ENCODE data around the gene TNFRSF18. TPM values are rescaled to one million over a fixed set of nuclear protein-coding genes. Genes with fewer than 3 reads are reported as not detected.

The TNFRSF18 gene
- total RNA-seq, 1 donor from 2014 or later: 26.8 TPM

DNA sequence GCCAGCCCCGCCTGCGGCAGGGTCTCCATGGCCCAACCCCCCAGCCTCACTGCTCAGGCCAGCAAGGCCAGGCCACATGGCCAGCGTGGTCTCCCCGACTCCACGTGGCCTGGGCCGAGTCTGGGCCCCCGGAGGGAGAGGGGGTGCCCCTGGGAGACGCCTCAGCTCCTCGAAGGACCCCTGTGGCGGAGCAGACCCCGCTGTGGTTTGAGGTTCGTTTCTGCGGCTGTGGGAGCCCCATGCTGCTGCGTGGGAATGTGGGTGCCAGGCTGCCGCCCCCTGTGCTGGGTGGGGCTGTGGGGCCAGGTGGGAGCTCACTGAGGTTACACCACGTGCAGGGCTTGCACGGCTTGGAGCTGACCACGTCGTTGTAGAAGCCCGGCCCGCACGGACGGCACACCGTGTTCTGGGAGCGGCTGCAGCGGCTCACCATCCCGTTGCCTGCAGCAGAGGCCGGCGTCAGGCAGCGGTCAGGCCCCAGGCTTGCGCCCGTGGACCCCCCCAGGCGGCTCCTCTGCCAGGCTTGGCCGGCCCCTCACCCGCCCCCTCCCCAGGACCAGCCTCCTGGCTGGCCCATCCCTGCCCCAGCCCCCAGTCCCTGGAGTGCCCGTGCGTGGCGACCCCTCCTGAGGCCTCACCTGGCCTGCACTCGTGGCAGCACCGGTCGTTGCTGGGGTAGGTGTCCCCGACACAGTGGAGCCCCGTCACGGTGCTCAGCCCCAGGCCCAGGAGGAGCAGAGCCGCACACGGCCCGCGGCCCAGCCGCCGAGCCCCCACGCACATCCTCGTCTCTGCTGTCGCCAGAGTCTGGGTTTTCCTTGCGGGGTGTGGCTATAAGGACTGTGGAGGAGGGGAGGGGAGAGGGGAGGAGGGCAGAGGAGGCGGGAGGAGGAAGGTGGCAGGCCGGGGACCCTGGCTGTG, 7.2 kb upstream of the TNFRSF18 start, which contains the start of gene TNFRSF4:
Gene TNFRSF4 (minus strand): TSS at position 809 of the 921 bp plus-strand sequence. CDS start 26 bp downstream, at position 783.
- intact Hi-C loops (cut with micrococcal nuclease): no loop called here

- intact Hi-C loops (cut with micrococcal nuclease): no loop called here
These were observed 6.5 kb upstream of the TNFRSF18 start for GRCh38 chr1:1212780-1213344.

- intact Hi-C loops (cut with micrococcal nuclease): no loop called here
These were observed 5.4 kb upstream of the TNFRSF18 start for GRCh38 chr1:1211541-1212441.

- intact Hi-C loops (cut with micrococcal nuclease): no loop called here
These were observed 4.5 kb upstream of the TNFRSF18 start for GRCh38 chr1:1210726-1211540.

DNA sequence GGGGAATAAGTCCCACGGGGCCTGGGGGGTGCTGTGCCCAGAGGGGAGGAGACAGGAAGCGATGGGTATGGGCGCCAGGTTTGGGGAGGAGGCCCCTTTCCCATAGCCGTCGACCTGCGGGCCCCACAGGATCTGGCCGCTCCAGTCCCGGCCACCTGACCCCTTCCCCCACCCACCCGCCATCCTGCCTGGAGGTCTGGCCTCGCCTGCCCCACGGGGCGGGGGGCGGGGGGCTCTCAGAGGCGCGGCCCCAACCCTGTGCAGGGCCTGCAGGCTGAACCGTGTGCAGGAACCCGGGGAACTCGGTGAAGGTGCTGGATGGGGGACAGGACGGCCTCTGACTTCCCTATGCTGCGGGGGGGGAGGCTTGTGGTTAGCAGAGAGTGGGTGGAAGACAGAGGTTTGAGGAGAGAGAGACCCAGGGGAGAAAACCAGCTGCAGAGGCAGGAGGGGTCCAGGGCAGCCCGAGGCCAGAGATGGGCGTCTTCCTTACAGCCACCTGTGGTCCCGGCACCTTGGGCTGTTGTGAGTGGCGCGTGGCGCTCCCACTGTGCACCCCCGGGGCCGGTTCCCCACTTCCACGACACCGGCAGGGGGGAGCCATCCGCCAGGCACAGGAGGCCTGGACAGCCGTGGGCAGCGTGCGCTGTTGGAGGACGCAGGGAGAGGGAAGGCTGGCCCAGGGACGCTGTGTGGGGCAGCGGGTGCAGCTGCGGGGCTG, 2.5 kb upstream of the TNFRSF18 start:
- intact Hi-C loops (cut with micrococcal nuclease): no loop called here

- intact Hi-C loops (cut with micrococcal nuclease): no loop called here
These were observed 1.1 kb upstream of the TNFRSF18 start for GRCh38 chr1:1207571-1207892.

GRCh38 chr1:1206966-1207531, 657 bp upstream of the TNFRSF18 start:
- intact Hi-C loops (cut with micrococcal nuclease): no loop called here

GRCh38 chr1:1205769-1206375, 520 bp downstream of the TNFRSF18 start:
- intact Hi-C loops (cut with micrococcal nuclease): no loop called here

DNA sequence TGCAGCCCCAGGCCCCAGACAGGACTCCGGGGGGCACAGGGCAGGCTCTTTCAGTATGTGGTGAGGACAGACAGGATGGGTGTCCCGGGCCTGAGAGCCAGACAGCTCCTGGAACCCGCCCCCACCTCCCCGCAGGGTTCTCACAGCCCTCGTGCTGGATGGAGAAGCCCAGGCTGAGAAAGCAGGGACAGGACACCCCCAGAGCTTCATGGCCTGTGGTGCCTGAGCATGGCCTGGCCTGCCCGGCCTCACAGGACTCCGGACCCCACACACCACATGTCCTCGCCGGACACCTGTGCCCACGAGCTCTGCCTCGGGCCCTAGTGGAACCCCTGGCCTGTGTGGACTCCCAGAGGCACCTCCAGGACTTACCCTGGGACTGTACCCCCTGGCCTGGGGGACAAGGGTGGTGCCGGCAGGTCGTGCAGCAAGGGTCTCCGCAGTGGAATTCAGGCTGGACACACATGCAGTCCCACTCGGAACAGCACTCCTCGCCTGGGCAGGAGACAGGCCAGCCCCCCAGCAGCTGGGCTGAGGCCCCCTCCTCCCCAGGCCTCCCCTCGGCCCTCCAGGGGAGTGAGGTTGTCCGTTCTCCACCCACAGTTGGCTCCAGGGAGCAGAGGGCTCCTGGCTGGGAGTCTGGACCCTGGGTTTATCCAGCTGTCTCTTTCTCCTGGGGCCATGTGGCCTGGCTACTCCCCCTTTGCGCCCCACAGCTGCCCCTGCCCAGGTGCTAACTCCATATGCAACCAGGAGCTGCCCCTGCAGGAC, 1.2 kb downstream of the TNFRSF18 start:
- intact Hi-C loops (cut with micrococcal nuclease): loop anchor here (5.0 kb wide), 1 partner anchor 48 kb away; no protein-coding TSS in a partner anchor

GRCh38 chr1:1204425-1204920, 1.9 kb downstream of the TNFRSF18 start:
- intact Hi-C loops (cut with micrococcal nuclease): loop anchor here (5.0 kb wide), 1 partner anchor 47 kb away; no protein-coding TSS in a partner anchor

DNA sequence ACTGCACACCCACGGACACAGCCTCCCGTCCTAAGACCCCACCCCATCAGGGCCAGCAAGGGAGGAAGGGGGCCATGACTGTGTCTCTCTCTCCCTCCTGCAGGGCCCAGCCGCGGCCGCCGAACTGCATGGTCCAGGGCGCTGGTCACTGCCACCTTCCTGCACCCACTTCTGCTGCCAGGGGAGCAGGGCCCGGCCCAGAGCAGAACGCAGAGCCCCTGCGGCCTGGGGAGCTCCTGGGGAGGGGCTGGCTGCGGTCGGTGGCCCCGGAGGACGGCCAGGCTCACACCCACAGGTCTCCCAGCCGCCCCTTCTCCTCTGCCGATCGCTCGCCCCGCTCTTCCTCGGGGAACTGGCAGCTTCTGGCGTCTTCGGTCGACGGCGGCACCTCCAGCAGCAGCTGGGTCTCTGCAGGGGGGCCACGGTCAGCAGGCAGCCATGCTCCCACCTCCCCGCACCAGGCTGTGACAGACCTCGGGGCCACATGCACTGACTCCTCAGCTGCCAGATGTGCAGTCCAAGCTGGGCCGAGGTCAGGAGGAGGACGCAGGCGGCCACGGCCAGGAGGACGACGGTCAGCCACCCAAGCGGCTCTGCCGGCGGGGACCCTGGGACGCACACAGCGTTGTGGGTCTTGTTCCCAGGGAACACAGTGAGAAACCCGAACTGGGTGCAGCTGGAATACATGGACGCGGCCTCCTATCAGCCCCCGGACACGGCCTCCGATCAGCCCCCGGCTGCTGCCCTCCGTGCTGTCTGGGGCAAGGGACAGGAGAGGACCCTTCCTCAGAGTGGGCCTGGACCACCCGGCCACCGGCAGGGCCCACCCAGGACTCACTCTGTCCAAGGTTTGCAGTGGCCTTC, 2.6 kb downstream of the TNFRSF18 start:
- intact Hi-C loops (cut with micrococcal nuclease): loop anchor here (5.0 kb wide), 1 partner anchor 46 kb away; no protein-coding TSS in a partner anchor

GRCh38 chr1:1202831-1203560, 3.4 kb downstream of the TNFRSF18 start:
- intact Hi-C loops (cut with micrococcal nuclease): loop anchor here (5.0 kb wide), 1 partner anchor 46 kb away; no protein-coding TSS in a partner anchor

DNA sequence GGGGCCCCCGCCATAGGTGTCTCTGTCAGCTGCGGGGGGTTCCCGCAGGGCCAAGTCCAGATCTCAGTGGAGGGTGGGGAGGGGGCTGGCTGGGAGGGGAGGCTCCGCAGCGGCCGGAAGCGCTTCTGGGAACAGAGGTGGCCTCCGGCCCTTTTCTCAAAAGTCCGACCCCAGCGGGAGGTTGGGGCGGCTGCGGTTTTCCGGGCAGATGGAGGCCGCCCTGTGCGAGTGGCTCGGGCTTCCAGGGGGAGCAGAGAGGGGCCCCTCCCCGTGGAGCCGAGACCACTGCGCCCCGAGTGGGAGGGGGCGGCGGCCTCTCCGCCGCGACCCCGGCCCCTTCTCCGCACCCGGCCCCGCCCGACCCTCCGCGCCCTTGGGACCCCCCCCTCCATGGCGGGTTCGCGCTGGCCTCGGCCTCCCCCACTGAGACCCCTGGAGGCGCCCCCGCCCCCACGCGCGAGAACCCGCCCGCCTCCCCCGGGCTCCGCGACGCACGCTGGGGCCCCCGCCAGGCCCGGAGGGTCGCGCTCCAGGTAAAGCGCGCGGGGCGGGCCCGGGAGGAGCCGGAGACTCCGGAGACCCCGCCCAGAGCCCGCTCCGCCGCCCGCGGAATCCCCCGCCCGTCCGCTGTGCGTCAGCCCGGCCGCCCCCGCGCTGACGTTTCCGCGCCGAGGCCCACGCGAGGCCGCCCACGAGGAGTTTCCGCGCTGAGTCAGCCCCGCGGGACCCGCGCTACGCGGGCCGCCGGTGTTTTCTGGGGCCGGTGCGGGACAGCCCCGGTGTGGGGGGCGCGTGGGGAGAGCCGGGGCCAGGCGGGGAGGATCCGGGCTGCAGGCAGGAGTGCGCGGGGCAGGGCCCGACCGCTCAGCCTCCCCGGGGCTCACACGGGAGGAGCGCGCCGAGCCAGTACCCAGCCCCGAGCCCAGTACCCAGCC, 5.2 kb downstream of the TNFRSF18 start:
- intact Hi-C loops (cut with micrococcal nuclease): loop anchor here (5.0 kb wide), 1 partner anchor 44 kb away; no protein-coding TSS in a partner anchor

DNA sequence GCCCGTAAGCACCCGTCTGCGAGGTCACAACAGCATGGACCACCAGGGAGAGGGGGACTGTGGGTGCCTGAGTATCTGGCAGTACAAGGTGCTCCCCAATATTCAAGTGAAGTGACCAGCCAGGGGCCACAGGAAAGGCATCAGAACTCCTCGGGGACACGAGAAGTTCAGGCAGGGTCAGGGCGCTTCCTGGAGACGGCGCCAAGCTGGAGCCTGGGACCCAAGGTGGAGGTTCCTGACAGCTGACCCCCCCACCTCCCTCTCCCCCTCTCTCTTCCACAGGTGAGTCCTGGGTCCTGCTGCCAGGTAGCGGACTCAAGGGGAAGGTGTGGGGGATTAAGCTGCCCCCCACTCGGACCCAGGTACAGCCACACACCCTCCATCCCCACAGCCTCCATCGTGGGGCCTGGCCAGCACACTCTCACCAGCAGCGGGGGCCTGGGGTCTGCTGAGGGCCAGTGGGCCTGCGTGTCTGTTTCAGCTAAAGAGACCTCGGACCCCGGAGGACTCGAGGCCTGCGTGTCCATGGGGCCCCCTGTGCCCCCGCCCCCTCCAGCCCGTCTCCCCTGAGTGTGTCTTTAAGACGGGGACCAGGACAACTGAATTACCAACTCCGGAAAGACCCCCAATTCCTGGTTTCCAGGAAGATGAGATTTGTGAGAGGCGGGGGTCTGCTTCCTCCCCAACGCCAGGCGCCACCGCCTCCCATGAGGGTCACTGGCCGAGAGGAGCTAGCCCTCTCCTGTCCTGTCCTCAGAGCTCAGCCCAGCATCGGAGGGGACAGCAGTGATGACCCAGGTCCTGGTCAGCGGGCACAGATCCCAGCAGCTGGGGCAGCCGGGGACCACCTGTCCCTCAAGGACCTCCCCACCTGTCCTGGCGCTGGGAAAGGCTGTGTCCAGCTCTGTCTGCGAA, 6.2 kb downstream of the TNFRSF18 start:
- intact Hi-C loops (cut with micrococcal nuclease): loop anchor here (5.0 kb wide), 1 partner anchor 43 kb away; no protein-coding TSS in a partner anchor

All from T-helper 2 cell treated with Interferon-gamma antibody and Interleukin-4, amounts not matched to agents 100 ng/mL and 5 ng/mL, for 36 hours (primary cell).